CD8-positive, alpha-beta memory T cell (primary cell): ENCODE results near the gene UBE2J2. TPM values are rescaled to one million over a fixed set of nuclear protein-coding genes. Genes with fewer than 3 reads are reported as not detected.
"Not testable (repeated sequence)": the region's sequence is repeated elsewhere in the genome, so short reads cannot be mapped to it uniquely, and the experiment has no call there.

Experiments used
- CTCF ChIA-PET: fragments of 350-600 bp; sonication (Branson Sonifier 250); formaldehyde crosslinking; loops from one replicate; lab custom pipeline; 2021; ENCODE audit warnings: antibody characterized with exemption; lab: Charles Lee
- POLR2A ChIA-PET: fragments of 350-600 bp; sonication (Branson Sonifier 250); formaldehyde crosslinking; loops from one replicate; lab custom pipeline; 2021; ENCODE audit warnings: antibody characterized with exemption; lab: Charles Lee
- DNase-seq, 5 donors: peaks; one replicate each; pipeline versions ENCODE4 v3.0.0 to v3.0.0-alpha.2; 2020 to 2022; ENCODE audit warnings: mixed read lengths in 1 of 5
- H3K27ac ChIP-seq: one replicate; pipeline ENCODE4 v1.7.0; 2013; ENCODE audit warnings: low read depth, mild to moderate bottlenecking, low read length, moderate library complexity
- H3K27me3 ChIP-seq: 2 replicates; pipeline ENCODE4 v1.7.0; 2013; ENCODE audit warnings: low read length, mild to moderate bottlenecking; ENCODE audit not compliant: insufficient read depth, poor library complexity, severe bottlenecking
- H3K36me3 ChIP-seq: 2 replicates; pipeline ENCODE4 v1.7.0; 2013; ENCODE audit warnings: mild to moderate bottlenecking, low read length, moderate library complexity; ENCODE audit not compliant: insufficient read depth
- H3K4me1 ChIP-seq: 2 replicates; pipeline ENCODE4 v1.7.0; 2013; ENCODE audit warnings: mild to moderate bottlenecking, low read length, moderate library complexity; ENCODE audit not compliant: insufficient read depth
- H3K4me3 ChIP-seq: 2 replicates; pipeline ENCODE4 v1.7.0; 2013; ENCODE audit warnings: mild to moderate bottlenecking, low read length
- H3K9me3 ChIP-seq: 2 replicates; pipeline ENCODE4 v1.7.0; 2013; ENCODE audit warnings: mild to moderate bottlenecking, low read length
- H3K27ac Mint-ChIP-seq, 8 donors: one replicate each; pipeline ENCODE4 v1.8.0; 2020 to 2021; ENCODE audit warnings: mixed read lengths in 8 of 8, mild to moderate bottlenecking in 6 of 8, inconsistent platforms in 3 of 8, moderate library complexity in 3 of 8
- H3K27me3 Mint-ChIP-seq, 2 donors: one replicate each; pipeline ENCODE4 v1.8.0; 2020 to 2021; ENCODE audit warnings: mixed read lengths in 2 of 2, mild to moderate bottlenecking in 1 of 2, moderate library complexity in 1 of 2
- H3K36me3 Mint-ChIP-seq, 3 donors: one replicate each; pipeline ENCODE4 v1.8.0; 2020 to 2021; ENCODE audit warnings: mixed read lengths in 3 of 3, inconsistent platforms in 1 of 3, mild to moderate bottlenecking in 1 of 3
- H3K4me1 Mint-ChIP-seq, 3 donors: one replicate each; pipeline ENCODE4 v1.8.0; 2020 to 2021; ENCODE audit warnings: mixed read lengths in 3 of 3, inconsistent platforms in 1 of 3, mild to moderate bottlenecking in 1 of 3
- H3K4me3 Mint-ChIP-seq, 7 donors: one replicate each; pipeline ENCODE4 v1.8.0; 2020 to 2021; ENCODE audit warnings: mixed read lengths in 7 of 7, mild to moderate bottlenecking in 6 of 7, moderate library complexity in 4 of 7, inconsistent platforms in 2 of 7
- H3K9me3 Mint-ChIP-seq, 5 donors: one replicate each; pipeline ENCODE4 v1.8.0; 2020 to 2022; ENCODE audit warnings: mixed read lengths in 5 of 5, mild to moderate bottlenecking in 3 of 5, moderate library complexity in 2 of 5, inconsistent platforms in 1 of 5
- polyA plus RNA-seq: library from polyadenylated mRNA; unstranded; fragments of 300-500 nt; fragmentation: Illumina TruSeq; gene quantifications from one replicate; pipeline ENCODE4 v1.2.3, GENCODE V29; 2021
- total RNA-seq, 2 experiments: library from RNA; stranded (reverse); gene quantifications; one replicate each; pipeline ENCODE4 v1.2.3, GENCODE V29; 2021

Gene UBE2J2
- total and polyA plus RNA-seq, 3 experiments from 2014 or later = 76.7 to 79.7 (median 79.3) TPM

GRCh38 chr1:1253972-1254666, 19.5 kb downstream of the UBE2J2 start:
- ChIA-PET POLR2A (no interaction called here), CTCF (no interaction called here)
- Histone ChIP-seq H3K27ac (no peak overlapping the region), H3K36me3 (peaks cover 3% of the 10 kb centered on the region), H3K4me1 (peaks cover 13% of the 10 kb centered on the region), H3K27me3 (no peaks in the 10 kb centered on the region), H3K4me3 (no peak overlapping the region), H3K9me3 (no peaks in the 10 kb centered on the region)
- H3K9me3 Mint-ChIP-seq = no peaks in the 10 kb centered on the region
- DNase-seq = no peak
- peaks cover 3 to 14% (median 13%) of the 10 kb centered on the region in 3 donors for H3K4me1 Mint-ChIP-seq
- H3K4me3 Mint-ChIP-seq = no peak overlapping the region
- H3K36me3 Mint-ChIP-seq = peaks cover 0 to 45% (median 2%) of the 10 kb centered on the region in 3 donors
- H3K27ac Mint-ChIP-seq = no peak overlapping the region
- H3K27me3 Mint-ChIP-seq = no peaks in the 10 kb centered on the region

GRCh38 chr1:1253314-1253713, 20.3 kb downstream of the UBE2J2 start:
- no peak for DNase-seq
- H3K4me3 Mint-ChIP-seq = no peak overlapping the region
- H3K9me3 Mint-ChIP-seq = no peaks in the 10 kb centered on the region
- POLR2A ChIA-PET = no interaction called here
- Histone ChIP-seq H3K9me3 (no peaks in the 10 kb centered on the region), H3K27me3 (no peaks in the 10 kb centered on the region), H3K4me3 (no peak overlapping the region), H3K4me1 (peaks cover 13% of the 10 kb centered on the region), H3K27ac (no peak overlapping the region), H3K36me3 (no peaks in the 10 kb centered on the region)
- no peaks in the 10 kb centered on the region for H3K27me3 Mint-ChIP-seq
- H3K36me3 Mint-ChIP-seq = peaks cover 0 to 41% (median 2%) of the 10 kb centered on the region in 3 donors
- H3K27ac Mint-ChIP-seq = peak overlapping the region in 1 of 8 donors; percentile 14
- CTCF ChIA-PET = no interaction called here
- H3K4me1 Mint-ChIP-seq = peaks cover 3 to 14% (median 13%) of the 10 kb centered on the region in 3 donors

- H3K4me3 Mint-ChIP-seq = peak overlapping the region in 6 of 7 donors; percentile 0 to 69 (median 55)
- Histone ChIP-seq H3K36me3 (no peaks in the 10 kb centered on the region), H3K9me3 (no peaks in the 10 kb centered on the region), H3K27me3 (peaks cover 2% of the 10 kb centered on the region), H3K4me1 (peaks cover 13% of the 10 kb centered on the region), H3K27ac (no peak overlapping the region), H3K4me3 (peak overlapping the region; percentile 7)
- ChIA-PET POLR2A (no interaction called here), CTCF (interaction anchor here (1.0 to 1.2 kb wide), 4 partner anchors 23 to 128 kb away, joined by 3 to 6 read pairs (median 4); no protein-coding TSS in a partner anchor)
- no peaks in the 10 kb centered on the region for H3K27me3 Mint-ChIP-seq
- peak in 4 of 5 donors; percentile 50 to 82 (median 66) for DNase-seq
- H3K27ac Mint-ChIP-seq = peak overlapping the region; percentile 50 to 97 (median 90)
- no peaks in the 10 kb centered on the region for H3K9me3 Mint-ChIP-seq
- H3K36me3 Mint-ChIP-seq = peaks cover 0 to 28% (median 2%) of the 10 kb centered on the region in 3 donors
- H3K4me1 Mint-ChIP-seq = peaks cover 3 to 14% (median 13%) of the 10 kb centered on the region in 3 donors
These were observed 22.8 kb downstream of the UBE2J2 start for GRCh38 chr1:1250786-1251284.

- POLR2A ChIA-PET, H3K27me3 ChIP-seq, H3K4me3 ChIP-seq, H3K36me3 ChIP-seq, H3K4me3 Mint-ChIP-seq, DNase-seq, H3K27ac ChIP-seq, H3K9me3 Mint-ChIP-seq, H3K9me3 ChIP-seq, H3K27me3 Mint-ChIP-seq, H3K36me3 Mint-ChIP-seq, CTCF ChIA-PET: not testable (repeated sequence)
- H3K4me1 ChIP-seq = peaks cover 13% of the 10 kb centered on the region
- Mint-ChIP-seq H3K4me1 (peaks cover 3 to 14% (median 13%) of the 10 kb centered on the region in 3 donors), H3K27ac (peak overlapping the region in 1 of 8 donors; percentile 72)
These were observed 25.4 kb downstream of the UBE2J2 start for GRCh38 chr1:1248009-1248913.

GRCh38 chr1:1247341-1247913, 26.2 kb downstream of the UBE2J2 start:
- DNase-seq = no peak
- peaks cover 0 to 1% of the 10 kb centered on the region in 2 donors for H3K27me3 Mint-ChIP-seq
- no peaks in the 10 kb centered on the region for H3K36me3 Mint-ChIP-seq
- peaks cover 3 to 14% (median 13%) of the 10 kb centered on the region in 3 donors for H3K4me1 Mint-ChIP-seq
- H3K27ac Mint-ChIP-seq = no peak overlapping the region
- H3K9me3 Mint-ChIP-seq = no peaks in the 10 kb centered on the region
- ChIA-PET POLR2A (interaction anchor here (0.6 kb wide), 1 partner anchor 105 kb away, joined by 4 read pairs; no protein-coding TSS in a partner anchor), CTCF (no interaction called here)
- no peak overlapping the region for H3K27ac ChIP-seq
- peaks cover 13% of the 10 kb centered on the region for H3K4me1 ChIP-seq
- no peak overlapping the region for H3K4me3 ChIP-seq
- H3K27me3 ChIP-seq = peaks cover 3% of the 10 kb centered on the region
- H3K4me3 Mint-ChIP-seq = no peak overlapping the region
- H3K9me3 ChIP-seq = no peaks in the 10 kb centered on the region
- no peaks in the 10 kb centered on the region for H3K36me3 ChIP-seq

GRCh38 chr1:1246577-1247340, 26.9 kb downstream of the UBE2J2 start, which contains the start of gene C1QTNF12:
Gene C1QTNF12, minus strand, starts transcription at chr1:1246722. Its CDS starts 32 bp downstream, at chr1:1246690.
- Histone ChIP-seq H3K4me3 (no peak within 1 kb of the TSS), H3K27ac (no peak within 1 kb of the TSS), H3K36me3 (no peaks in the 10 kb centered on the region), H3K9me3 (no peaks in the 10 kb centered on the region), H3K4me1 (peaks cover 13% of the 10 kb centered on the region), H3K27me3 (peaks cover 3% of the 10 kb centered on the region)
- Mint-ChIP-seq H3K4me3 (no peak within 1 kb of the TSS), H3K27me3 (peaks cover 0 to 1% of the 10 kb centered on the region in 2 donors), H3K9me3 (no peaks in the 10 kb centered on the region), H3K36me3 (no peaks in the 10 kb centered on the region), H3K27ac (no peak within 1 kb of the TSS), H3K4me1 (peaks cover 3 to 14% (median 13%) of the 10 kb centered on the region in 3 donors)
- POLR2A ChIA-PET = interaction anchor here (0.6 kb wide), 1 partner anchor 106 kb away, joined by 4 read pairs; no protein-coding TSS in a partner anchor
- no peak for DNase-seq
- CTCF ChIA-PET = no interaction called here

- Mint-ChIP-seq H3K4me1 (peaks cover 1 to 11% (median 10%) of the 10 kb centered on the region in 3 donors), H3K27me3 (peaks cover 0 to 1% of the 10 kb centered on the region in 2 donors), H3K4me3 (no peak overlapping the region), H3K9me3 (no peaks in the 10 kb centered on the region), H3K27ac (no peak overlapping the region), H3K36me3 (no peaks in the 10 kb centered on the region)
- Histone ChIP-seq H3K9me3 (no peaks in the 10 kb centered on the region), H3K36me3 (no peaks in the 10 kb centered on the region), H3K4me1 (peaks cover 8% of the 10 kb centered on the region), H3K4me3 (no peak overlapping the region), H3K27ac (no peak overlapping the region), H3K27me3 (peaks cover 3% of the 10 kb centered on the region)
- ChIA-PET POLR2A (no interaction called here), CTCF (no interaction called here)
- no peak for DNase-seq
These were observed 27.7 kb downstream of the UBE2J2 start for GRCh38 chr1:1245817-1246576.
